ENCODE data around the gene VPS41.

Gene VPS41

DNA sequence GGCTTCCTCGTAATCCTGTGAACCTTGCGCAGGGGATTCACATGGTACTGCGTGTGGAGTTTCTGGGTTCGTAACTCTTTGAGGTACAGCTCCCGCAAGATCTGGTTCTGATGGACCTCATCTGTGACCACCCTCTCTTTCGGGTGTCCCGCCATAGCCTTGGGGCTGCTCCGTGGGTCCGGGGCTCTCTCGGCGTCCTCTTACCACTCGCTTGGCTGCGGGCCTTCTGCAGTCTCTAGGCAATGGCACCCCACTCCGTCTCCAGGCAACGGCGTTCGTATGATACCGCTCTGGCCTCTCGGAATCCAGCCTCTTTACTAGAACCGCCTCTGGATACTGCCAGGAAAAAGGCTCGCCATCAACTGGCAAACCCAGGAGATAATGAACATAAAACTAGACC, 223.1 kb downstream of the VPS41 start:
- DNase-seq (ENCODE audit: low read depth), result no peak
- H3K4me3 ChIP-seq (ENCODE audit: low read depth, low read length), result no peak overlapping the region
- TF ChIP-seq, protein P1, sequence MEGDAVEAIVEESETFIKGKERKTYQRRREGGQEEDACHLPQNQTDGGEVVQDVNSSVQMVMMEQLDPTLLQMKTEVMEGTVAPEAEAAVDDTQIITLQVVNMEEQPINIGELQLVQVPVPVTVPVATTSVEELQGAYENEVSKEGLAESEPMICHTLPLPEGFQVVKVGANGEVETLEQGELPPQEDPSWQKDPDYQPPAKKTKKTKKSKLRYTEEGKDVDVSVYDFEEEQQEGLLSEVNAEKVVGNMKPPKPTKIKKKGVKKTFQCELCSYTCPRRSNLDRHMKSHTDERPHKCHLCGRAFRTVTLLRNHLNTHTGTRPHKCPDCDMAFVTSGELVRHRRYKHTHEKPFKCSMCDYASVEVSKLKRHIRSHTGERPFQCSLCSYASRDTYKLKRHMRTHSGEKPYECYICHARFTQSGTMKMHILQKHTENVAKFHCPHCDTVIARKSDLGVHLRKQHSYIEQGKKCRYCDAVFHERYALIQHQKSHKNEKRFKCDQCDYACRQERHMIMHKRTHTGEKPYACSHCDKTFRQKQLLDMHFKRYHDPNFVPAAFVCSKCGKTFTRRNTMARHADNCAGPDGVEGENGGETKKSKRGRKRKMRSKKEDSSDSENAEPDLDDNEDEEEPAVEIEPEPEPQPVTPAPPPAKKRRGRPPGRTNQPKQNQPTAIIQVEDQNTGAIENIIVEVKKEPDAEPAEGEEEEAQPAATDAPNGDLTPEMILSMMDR (IDR thresholded peaks at IDR 0.05; ENCODE audit: low read depth, low read length, missing control alignments), result no peak

DNA sequence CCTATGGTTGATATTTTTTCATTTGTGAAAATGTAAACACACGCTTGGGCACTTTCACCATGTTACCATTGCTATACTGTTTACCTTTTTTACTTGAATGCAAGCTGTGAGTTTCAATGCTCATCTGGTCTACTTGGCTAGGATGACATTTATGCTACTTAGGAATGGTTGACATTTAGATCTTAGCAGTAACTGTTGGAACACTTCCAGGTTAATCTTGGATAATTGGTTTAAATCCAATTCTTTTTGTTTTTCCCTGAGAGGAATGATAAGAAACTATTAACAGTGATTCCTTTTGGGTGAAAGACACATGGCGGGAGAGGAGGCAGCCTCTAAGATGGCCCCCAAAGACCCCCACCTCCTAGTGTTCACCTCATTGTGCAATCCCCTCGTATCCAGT, 226.4 kb downstream of the VPS41 start:
- no peak for DNase-seq (ENCODE audit: low read depth)
- TF ChIP-seq, protein P1 (IDR thresholded peaks at IDR 0.05; ENCODE audit: low read depth, low read length, missing control alignments), result no peak
- no peak overlapping the region for H3K4me3 ChIP-seq (ENCODE audit: low read depth, low read length)

GRCh38 chr7:38681882-38682281, 227.1 kb downstream of the VPS41 start:
- no peak overlapping the region for H3K4me3 ChIP-seq (ENCODE audit: low read depth, low read length)
- TF ChIP-seq, protein P1 (IDR thresholded peaks at IDR 0.05; ENCODE audit: low read depth, low read length, missing control alignments), result no peak
- no peak for DNase-seq (ENCODE audit: low read depth)

- no peak for DNase-seq (ENCODE audit: low read depth)
- TF ChIP-seq, protein P1 (IDR thresholded peaks at IDR 0.05; ENCODE audit: low read depth, low read length, missing control alignments), result no peak
- H3K4me3 ChIP-seq (ENCODE audit: low read depth, low read length), result no peak overlapping the region
Measured at GRCh38 chr7:38679419-38679818, 229.6 kb downstream of the VPS41 start.

DNA sequence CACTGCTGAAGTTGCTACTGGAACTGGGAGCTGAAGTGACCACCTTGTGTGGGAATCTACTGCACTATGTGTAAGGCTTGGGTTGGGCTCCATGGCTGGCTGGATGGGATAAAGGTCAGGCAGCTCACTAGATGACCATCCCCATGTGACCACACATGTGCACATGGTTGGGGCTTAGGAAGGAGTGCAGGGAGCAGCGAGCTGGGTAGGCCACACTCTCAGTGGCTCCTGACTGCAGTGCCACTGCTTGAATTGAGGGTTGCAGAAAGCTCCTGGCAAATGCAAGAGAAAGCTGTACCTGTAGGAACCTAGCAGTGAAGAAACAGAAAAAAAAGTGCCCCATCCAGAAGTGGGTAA, 230.3 kb downstream of the VPS41 start:
- H3K4me3 ChIP-seq (ENCODE audit: low read depth, low read length), result no peak overlapping the region
- no peak for DNase-seq (ENCODE audit: low read depth)
- TF ChIP-seq, protein P1 (IDR thresholded peaks at IDR 0.05; ENCODE audit: low read depth, low read length, missing control alignments), result no peak

DNA sequence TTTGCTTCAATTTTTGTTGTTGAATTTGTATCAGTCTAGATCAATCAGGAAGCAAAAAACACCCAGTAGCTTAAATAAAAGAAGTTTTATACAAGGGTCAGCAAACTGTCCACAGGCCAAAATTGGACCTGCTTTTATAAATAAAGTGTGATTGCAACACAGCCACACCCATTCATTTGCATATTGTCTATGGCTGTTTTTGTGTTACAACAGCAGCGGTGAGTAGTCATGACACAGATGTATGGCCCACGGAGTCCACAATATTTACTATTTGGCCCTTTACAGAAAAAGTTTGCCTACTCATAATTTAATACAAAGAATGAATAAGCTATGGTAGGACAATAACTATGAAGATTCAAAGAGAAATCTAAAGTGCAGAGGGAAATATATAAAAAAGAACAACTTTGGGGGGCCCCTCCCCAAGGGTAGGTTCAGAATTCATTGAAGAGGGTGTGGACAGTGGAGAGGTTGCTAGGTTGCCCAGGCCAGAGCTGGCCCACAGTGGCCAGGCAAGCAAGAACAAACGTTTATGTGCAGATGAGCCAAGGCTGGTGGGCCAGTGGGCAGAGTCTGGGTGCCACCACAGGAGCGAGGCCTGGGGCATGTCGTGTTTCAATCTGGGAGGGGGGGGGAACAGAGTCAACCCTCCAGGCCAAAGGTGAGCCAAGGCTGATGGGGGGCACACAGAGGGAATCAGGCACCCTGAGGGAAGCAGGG, 230.9 kb downstream of the VPS41 start:
- H3K4me3 ChIP-seq (ENCODE audit: low read depth, low read length), result no peak overlapping the region
- no peak for DNase-seq (ENCODE audit: low read depth)
- TF ChIP-seq, protein P1 (IDR thresholded peaks at IDR 0.05; ENCODE audit: low read depth, low read length, missing control alignments), result no peak

DNA sequence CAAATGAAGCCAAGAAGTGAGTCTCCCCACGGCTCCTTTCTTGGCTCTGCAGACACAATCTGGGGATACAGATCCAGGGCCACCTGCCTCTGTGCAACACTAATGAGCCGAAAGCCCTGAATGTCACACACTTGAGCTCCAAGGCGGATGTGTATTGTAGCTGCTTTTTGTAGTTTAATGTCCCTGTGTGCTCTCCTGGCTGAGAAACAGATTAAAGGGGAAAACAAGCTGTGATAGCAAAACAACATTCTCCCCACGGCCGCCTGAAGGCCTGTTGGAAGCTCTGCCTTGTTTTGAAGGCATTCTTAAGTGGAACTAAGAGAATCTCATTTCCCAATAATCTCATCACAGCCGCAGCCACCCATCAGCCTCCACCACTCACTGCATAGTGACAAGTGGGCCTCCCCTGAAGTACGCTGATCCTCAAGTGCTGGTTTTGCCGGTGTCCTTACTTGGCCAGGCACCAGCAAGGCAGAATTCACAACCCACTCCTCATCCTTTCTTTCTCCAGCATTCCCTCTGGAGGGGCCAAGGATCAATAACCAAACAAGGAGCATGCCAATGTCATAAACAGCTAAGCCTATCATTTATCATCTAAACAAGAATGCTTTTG, 233.4 kb downstream of the VPS41 start:
- no peak overlapping the region for H3K4me3 ChIP-seq (ENCODE audit: low read depth, low read length)
- no peak for DNase-seq (ENCODE audit: low read depth)

More for the DNA sequence above, 233.4 kb downstream of the VPS41 start:
- TF ChIP-seq, protein P1 (IDR thresholded peaks at IDR 0.05; ENCODE audit: low read depth, low read length, missing control alignments), result no peak

All from GM12864 (cell line).